BJ (cell line): ENCODE measurements around the gene BBIP1. TPM values are rescaled to one million over a fixed set of nuclear protein-coding genes. Genes with fewer than 3 reads are reported as not detected.

Experiments used
- CTCF ChIA-PET: fragments of 350-600 bp; formaldehyde crosslinking; extraction: SDS; loops from one replicate; lab custom pipeline; 2021; ENCODE audit warnings: antibody characterized with exemption, inconsistent platforms; lab: Yijun Ruan, JAX
- POLR2A ChIA-PET: fragments of 300-600 bp; sonication (Branson Sonifier 250); formaldehyde crosslinking; extraction: SDS; loops from one replicate; lab custom pipeline; 2021; ENCODE audit warnings: antibody characterized with exemption; lab: Charles Lee
- DNase-seq: peaks from one replicate; pipeline ENCODE4 v3.0.0-alpha.2; 2011; ENCODE audit warnings: low read depth
- H3K27me3 ChIP-seq: 2 replicates; pipeline ENCODE4 v1.6.0; 2011; ENCODE audit warnings: low read length; ENCODE audit not compliant: control insufficient read depth, insufficient read depth
- H3K36me3 ChIP-seq: 2 replicates; pipeline ENCODE4 v1.5.1; 2011; ENCODE audit warnings: low read length; ENCODE audit not compliant: control insufficient read depth, insufficient read depth
- H3K4me3 ChIP-seq: 2 replicates; pipeline ENCODE4 v1.5.1; 2011; ENCODE audit warnings: low read depth, mild to moderate bottlenecking, control low read depth, low read length
- CTCF ChIP-seq: IDR thresholded peaks from 2 replicates; pipeline ENCODE4 v1.5.1; 2011; ENCODE audit warnings: low read depth, mild to moderate bottlenecking, control low read depth, inconsistent platforms, low read length, moderate library complexity; ENCODE audit not compliant: insufficient read depth
- polyA plus RNA-seq: library from polyadenylated mRNA; depleted of rRNA; stranded (reverse); fragments of >200 nt; gene quantifications from 2 replicates; pipeline ENCODE4 v1.2.3, GENCODE V29; 2011

Gene BBIP1
- polyA plus RNA-seq, 1 experiment = 11.0 TPM

GRCh38 chr10:110957606-110958005 is 38.6 kb upstream of the BBIP1 start:
- POLR2A ChIA-PET = interaction anchor here (1.0 kb wide), 1 partner anchor 39 kb away, joined by 3 read pairs; the partner anchor contains the start of gene BBIP1
- DNase-seq = no peak
- TF ChIP-seq CTCF = no peak
- H3K27me3 ChIP-seq = no peaks in the 10 kb centered on the region
- CTCF ChIA-PET = no interaction called here
- H3K4me3 ChIP-seq = no peak overlapping the region
- no peaks in the 10 kb centered on the region for H3K36me3 ChIP-seq

- POLR2A ChIA-PET = no interaction called here
- CTCF ChIA-PET = no interaction called here
- no peak for DNase-seq
- no peak for TF ChIP-seq CTCF
- Histone ChIP-seq H3K36me3 (no peaks in the 10 kb centered on the region; the same call in 1 of the 2 replicates), H3K4me3 (no peak overlapping the region), H3K27me3 (no peaks in the 10 kb centered on the region)
These were observed 32.4 kb upstream of the BBIP1 start for GRCh38 chr10:110951381-110951780.

GRCh38 chr10:110947061-110947595 is 28.1 kb upstream of the BBIP1 start:
- Histone ChIP-seq H3K4me3 (no peak overlapping the region), H3K36me3 (peaks cover 1% of the 10 kb centered on the region; the same call in 1 of the 2 replicates), H3K27me3 (no peaks in the 10 kb centered on the region)
- ChIA-PET CTCF (interaction anchor here (0.7 kb wide), 1 partner anchor 10 kb away, joined by 3 read pairs; no protein-coding TSS in a partner anchor), POLR2A (no interaction called here)
- DNase-seq = no peak
- TF ChIP-seq CTCF = no peak

- ChIA-PET CTCF (interaction anchor here (0.5 kb wide), 1 partner anchor 17 kb away, joined by 3 read pairs; no protein-coding TSS in a partner anchor), POLR2A (no interaction called here)
- TF ChIP-seq CTCF = no peak
- H3K36me3 ChIP-seq = peaks cover 1% of the 10 kb centered on the region; the same call in 1 of the 2 replicates
- H3K4me3 ChIP-seq = no peak overlapping the region
- no peaks in the 10 kb centered on the region for H3K27me3 ChIP-seq
- DNase-seq = no peak
These were observed 27.5 kb upstream of the BBIP1 start for GRCh38 chr10:110946496-110946895.

GRCh38 chr10:110944792-110945396 is 25.9 kb upstream of the BBIP1 start:
- ChIA-PET CTCF (interaction anchor here (1.1 kb wide), 1 partner anchor 15 kb away, joined by 4 read pairs; no protein-coding TSS in a partner anchor), POLR2A (no interaction called here)
- TF ChIP-seq CTCF = no peak
- Histone ChIP-seq H3K4me3 (no peak overlapping the region), H3K36me3 (peaks cover 1% of the 10 kb centered on the region; the same call in 1 of the 2 replicates), H3K27me3 (no peaks in the 10 kb centered on the region)
- DNase-seq = no peak
